ENCODE measurements around the gene USP37.

- no peak for TF ChIP-seq HIVEP1 (CRISPR knock-in tag; IDR thresholded peaks at IDR 0.05)
- TF ChIP-seq IKZF1 (IDR thresholded peaks at IDR 0.05): no peak
- TF ChIP-seq JUND (CRISPR knock-in tag; IDR thresholded peaks at IDR 0.05): no peak
- TF ChIP-seq PHF5A (CRISPR knock-in tag; IDR thresholded peaks at IDR 0.05; ENCODE audit: low read depth, unreplicated experiment): no peak
- TF ChIP-seq SUZ12 (IDR thresholded peaks at IDR 0.05; ENCODE audit: low read depth, low read length): no peak
Observed at GRCh38 chr2:218422403-218423086, 145.6 kb downstream of the USP37 start.

Data from HepG2 (cell line).